DOHH2 (cell line): ENCODE measurements around the gene TRPM2.

Source experiments
- H3F3A ChIP-seq: fragments of 200-600 bp; sonication (generic), shearing (Covaris generic); 2 replicates; pipeline ENCODE4 v1.6.0; 2016; ENCODE audit warnings: antibody characterized with exemption, mild to moderate bottlenecking; ENCODE audit not compliant: control insufficient read depth, insufficient read depth
- H3K27ac ChIP-seq: fragments of 200-600 bp; sonication (generic); 2 replicates; pipeline ENCODE4 v1.5.1; 2014; ENCODE audit warnings: low read depth, mild to moderate bottlenecking, low read length, moderate library complexity
- H3K27me3 ChIP-seq: fragments of 200-600 bp; sonication (generic); 2 replicates; pipeline ENCODE4 v1.6.1; 2014; ENCODE audit warnings: mild to moderate bottlenecking, low read length, mixed read lengths; ENCODE audit not compliant: control insufficient read depth
- H3K36me3 ChIP-seq: fragments of 200-600 bp; sonication (generic); 2 replicates; pipeline ENCODE4 v1.6.1; 2014; ENCODE audit warnings: mild to moderate bottlenecking, low read length, moderate library complexity, mixed read lengths; ENCODE audit not compliant: control insufficient read depth
- H3K4me1 ChIP-seq: fragments of 200-600 bp; sonication (generic); 2 replicates; pipeline ENCODE4 v1.6.1; 2014; ENCODE audit warnings: mild to moderate bottlenecking, low read length, mixed read lengths; ENCODE audit not compliant: control insufficient read depth
- H3K4me2 ChIP-seq: fragments of 200-600 bp; sonication (generic); 2 replicates; pipeline ENCODE4 v1.6.0; 2014; ENCODE audit warnings: mild to moderate bottlenecking, low read length, moderate library complexity
- H3K4me3 ChIP-seq: fragments of 200-600 bp; sonication (generic); 2 replicates; pipeline ENCODE4 v1.5.1; 2014; ENCODE audit warnings: mild to moderate bottlenecking, low read length, mixed read lengths
- H3K79me2 ChIP-seq: fragments of 200-600 bp; sonication (generic); 2 replicates; pipeline ENCODE4 v1.6.1; 2014; ENCODE audit warnings: mild to moderate bottlenecking, low read length, mixed read lengths; ENCODE audit not compliant: control insufficient read depth
- H3K9me2 ChIP-seq: fragments of 200-600 bp; sonication (generic); replicated peaks from 2 replicates; pipeline ENCODE4 v1.6.1; 2014; ENCODE audit warnings: mild to moderate bottlenecking, low read length, mixed read lengths; ENCODE audit not compliant: control insufficient read depth
- H3K9me3 ChIP-seq: fragments of 200-600 bp; sonication (generic); 2 replicates; pipeline ENCODE4 v1.6.1; 2014; ENCODE audit warnings: antibody characterized with exemption, low read length, mixed read lengths; ENCODE audit not compliant: control insufficient read depth, insufficient read depth
- H4K20me1 ChIP-seq: fragments of 200-600 bp; sonication (generic); 2 replicates; pipeline ENCODE4 v1.6.0; 2014; ENCODE audit warnings: low read depth, mild to moderate bottlenecking, antibody characterized with exemption, low read length, moderate library complexity; ENCODE audit not compliant: control insufficient read depth, insufficient read depth
- EZH2phosphoT487 ChIP-seq: fragments of 200-600 bp; sonication (generic); IDR thresholded peaks from 2 replicates; pipeline ENCODE4 v1.6.1; 2017; ENCODE audit warnings: borderline replicate concordance, mild to moderate bottlenecking, antibody characterized with exemption, low read length, moderate library complexity, mixed read lengths
- TF ChIP-seq, protein P1 (sequence below): fragments of 200-600 bp; sonication (generic); IDR thresholded peaks from one replicate; pipeline ENCODE4 v1.5.1; 2014; ENCODE audit warnings: antibody characterized with exemption, mild to moderate bottlenecking, low read depth, low read length; ENCODE audit not compliant: poor library complexity, severe bottlenecking

Gene TRPM2

GRCh38 chr21:44477712-44478111, 124.3 kb downstream of the TRPM2 start:
- Histone ChIP-seq H3K9me3 (no peaks in the 10 kb centered on the region), H3F3A (no peaks in the 10 kb centered on the region), H3K4me2 (no peak overlapping the region)

GRCh38 chr21:44478124-44478800, 124.8 kb downstream of the TRPM2 start:
- Histone ChIP-seq H3K27me3 (no peaks in the 10 kb centered on the region), H3K27ac (no peak overlapping the region), H3K4me2 (no peak overlapping the region), H3K36me3 (no peaks in the 10 kb centered on the region), H3K9me3 (no peaks in the 10 kb centered on the region), H3K4me3 (no peak overlapping the region), H3K9me2 (no peaks in the 10 kb centered on the region), H4K20me1 (no peaks in the 10 kb centered on the region), H3K4me1 (no peaks in the 10 kb centered on the region), H3F3A (no peaks in the 10 kb centered on the region), H3K79me2 (no peaks in the 10 kb centered on the region)
- TF ChIP-seq EZH2phosphoT487 = no peak
- TF ChIP-seq, protein P1, sequence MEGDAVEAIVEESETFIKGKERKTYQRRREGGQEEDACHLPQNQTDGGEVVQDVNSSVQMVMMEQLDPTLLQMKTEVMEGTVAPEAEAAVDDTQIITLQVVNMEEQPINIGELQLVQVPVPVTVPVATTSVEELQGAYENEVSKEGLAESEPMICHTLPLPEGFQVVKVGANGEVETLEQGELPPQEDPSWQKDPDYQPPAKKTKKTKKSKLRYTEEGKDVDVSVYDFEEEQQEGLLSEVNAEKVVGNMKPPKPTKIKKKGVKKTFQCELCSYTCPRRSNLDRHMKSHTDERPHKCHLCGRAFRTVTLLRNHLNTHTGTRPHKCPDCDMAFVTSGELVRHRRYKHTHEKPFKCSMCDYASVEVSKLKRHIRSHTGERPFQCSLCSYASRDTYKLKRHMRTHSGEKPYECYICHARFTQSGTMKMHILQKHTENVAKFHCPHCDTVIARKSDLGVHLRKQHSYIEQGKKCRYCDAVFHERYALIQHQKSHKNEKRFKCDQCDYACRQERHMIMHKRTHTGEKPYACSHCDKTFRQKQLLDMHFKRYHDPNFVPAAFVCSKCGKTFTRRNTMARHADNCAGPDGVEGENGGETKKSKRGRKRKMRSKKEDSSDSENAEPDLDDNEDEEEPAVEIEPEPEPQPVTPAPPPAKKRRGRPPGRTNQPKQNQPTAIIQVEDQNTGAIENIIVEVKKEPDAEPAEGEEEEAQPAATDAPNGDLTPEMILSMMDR = no peak

More at GRCh38 chr21:44477712-44478111, 124.3 kb downstream of the TRPM2 start:
- no peaks in the 10 kb centered on the region for H4K20me1 ChIP-seq
- H3K9me2 ChIP-seq = no peaks in the 10 kb centered on the region
- no peak overlapping the region for H3K27ac ChIP-seq
- no peaks in the 10 kb centered on the region for H3K36me3 ChIP-seq
- H3K79me2 ChIP-seq = no peaks in the 10 kb centered on the region
- H3K4me1 ChIP-seq = no peaks in the 10 kb centered on the region
- TF ChIP-seq, protein P1 = no peak
- no peak for TF ChIP-seq EZH2phosphoT487
- H3K4me3 ChIP-seq = no peak overlapping the region
- no peaks in the 10 kb centered on the region for H3K27me3 ChIP-seq

- H3K4me1 ChIP-seq = no peaks in the 10 kb centered on the region
- H3F3A ChIP-seq = no peaks in the 10 kb centered on the region
- H3K27ac ChIP-seq = no peak overlapping the region
- H3K4me3 ChIP-seq = no peak overlapping the region
- TF ChIP-seq EZH2phosphoT487 = no peak
- TF ChIP-seq, protein P1 = no peak
- H3K27me3 ChIP-seq = no peaks in the 10 kb centered on the region
- no peaks in the 10 kb centered on the region for H4K20me1 ChIP-seq
- no peaks in the 10 kb centered on the region for H3K9me3 ChIP-seq
- H3K9me2 ChIP-seq = no peaks in the 10 kb centered on the region
- H3K4me2 ChIP-seq = no peak overlapping the region
- no peaks in the 10 kb centered on the region for H3K79me2 ChIP-seq
- no peaks in the 10 kb centered on the region for H3K36me3 ChIP-seq
Observed at GRCh38 chr21:44478801-44479167, 125.4 kb downstream of the TRPM2 start.
